ENCODE results near the gene ANKRD66. TPM values are rescaled to one million over a fixed set of nuclear protein-coding genes. Genes with fewer than 3 reads are reported as not detected.

The ANKRD66 gene
- total RNA-seq, 2 experiments from 2014 or later, result not detected

DNA sequence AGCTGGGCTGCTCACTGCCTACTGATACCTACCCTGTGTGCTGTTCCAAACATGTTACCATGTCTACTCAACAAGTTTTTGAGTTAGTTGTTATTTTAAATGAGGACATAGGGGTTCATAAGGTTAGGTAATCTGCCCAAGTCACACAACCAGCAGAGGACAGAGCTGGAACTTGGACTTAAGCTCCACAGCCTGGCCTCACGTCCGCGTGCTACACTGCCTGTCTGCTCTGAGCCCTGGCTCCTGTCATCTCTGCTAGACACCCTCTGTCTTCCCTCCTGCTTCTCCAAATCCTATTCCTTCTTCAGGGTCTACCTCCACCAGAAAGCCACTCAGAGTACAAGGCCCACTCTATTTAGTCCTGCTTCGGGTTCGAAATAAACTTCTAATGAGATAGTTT lies 18.2 kb downstream of the ANKRD66 start:
- Histone ChIP-seq H3K4me1 (ENCODE audit: insufficient read depth, low read length) (no peaks in the 10 kb centered on the region), H3K27ac (ENCODE audit: low read depth in 1 of 2, low read length in 2 of 2) (no peak overlapping the region), H3K27me3 (ENCODE audit: control insufficient read depth in 1 of 2, insufficient read depth in 2 of 2, low read length in 2 of 2) (no peaks in the 10 kb centered on the region), H3K4me3 (ENCODE audit: low read length) (no peak overlapping the region), H3K9me3 (ENCODE audit: control insufficient read depth in 1 of 2, insufficient read depth in 1 of 2, low read length in 2 of 2) (no peaks in the 10 kb centered on the region), H3K36me3 (ENCODE audit: insufficient read depth, low read length) (no peaks in the 10 kb centered on the region)
- Mint-ChIP-seq H3K36me3 (ENCODE audit: low read depth) (no peaks in the 10 kb centered on the region), H3K4me1 (ENCODE audit: low read depth) (no peaks in the 10 kb centered on the region), H3K27ac (no peak overlapping the region), H3K9me3 (no peaks in the 10 kb centered on the region), H3K27me3 (peaks cover 32% of the 10 kb centered on the region), H3K4me3 (no peak overlapping the region)
- TF ChIP-seq, protein P1, sequence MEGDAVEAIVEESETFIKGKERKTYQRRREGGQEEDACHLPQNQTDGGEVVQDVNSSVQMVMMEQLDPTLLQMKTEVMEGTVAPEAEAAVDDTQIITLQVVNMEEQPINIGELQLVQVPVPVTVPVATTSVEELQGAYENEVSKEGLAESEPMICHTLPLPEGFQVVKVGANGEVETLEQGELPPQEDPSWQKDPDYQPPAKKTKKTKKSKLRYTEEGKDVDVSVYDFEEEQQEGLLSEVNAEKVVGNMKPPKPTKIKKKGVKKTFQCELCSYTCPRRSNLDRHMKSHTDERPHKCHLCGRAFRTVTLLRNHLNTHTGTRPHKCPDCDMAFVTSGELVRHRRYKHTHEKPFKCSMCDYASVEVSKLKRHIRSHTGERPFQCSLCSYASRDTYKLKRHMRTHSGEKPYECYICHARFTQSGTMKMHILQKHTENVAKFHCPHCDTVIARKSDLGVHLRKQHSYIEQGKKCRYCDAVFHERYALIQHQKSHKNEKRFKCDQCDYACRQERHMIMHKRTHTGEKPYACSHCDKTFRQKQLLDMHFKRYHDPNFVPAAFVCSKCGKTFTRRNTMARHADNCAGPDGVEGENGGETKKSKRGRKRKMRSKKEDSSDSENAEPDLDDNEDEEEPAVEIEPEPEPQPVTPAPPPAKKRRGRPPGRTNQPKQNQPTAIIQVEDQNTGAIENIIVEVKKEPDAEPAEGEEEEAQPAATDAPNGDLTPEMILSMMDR (IDR thresholded peaks at IDR 0.05), result no peak
- CTCF ChIA-PET, result no interaction called here
- ATAC-seq (ENCODE audit: poor library complexity), result no peak
- no peak for DNase-seq
- intact Hi-C loops (cut with DNase I, micrococcal nuclease), result no loop called here
- POLR2A ChIA-PET, result no interaction called here

DNA sequence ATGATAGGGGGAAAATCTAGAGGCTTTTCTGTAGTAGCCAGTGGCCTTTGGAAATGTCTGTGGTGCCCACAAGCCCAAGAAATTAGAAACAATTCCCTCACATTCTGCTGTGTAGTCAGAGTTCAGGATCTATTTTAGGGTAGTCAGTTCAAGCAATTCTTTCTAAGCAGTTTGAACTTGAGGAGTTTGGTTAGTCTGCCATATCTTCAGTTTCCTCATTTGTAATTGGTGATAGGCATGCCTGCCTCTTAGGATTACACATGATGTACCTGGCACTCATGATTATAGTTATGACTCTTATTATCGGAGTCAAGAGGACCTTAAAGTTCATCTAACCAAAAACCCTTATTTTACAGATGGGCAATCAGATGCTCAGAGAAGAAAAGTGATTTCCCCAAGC lies 25.3 kb downstream of the ANKRD66 start:
- TF ChIP-seq, protein P1 (IDR thresholded peaks at IDR 0.05), result no peak
- H3K4me3 ChIP-seq (ENCODE audit: low read length), result no peak overlapping the region
- Mint-ChIP-seq H3K27me3 (peaks cover 14% of the 10 kb centered on the region), H3K4me1 (ENCODE audit: low read depth) (no peaks in the 10 kb centered on the region), H3K9me3 (no peaks in the 10 kb centered on the region), H3K27ac (no peak overlapping the region), H3K36me3 (ENCODE audit: low read depth) (no peaks in the 10 kb centered on the region), H3K4me3 (no peak overlapping the region)
- ChIA-PET CTCF (no interaction called here), POLR2A (no interaction called here)
- no peaks in the 10 kb centered on the region for H3K9me3 ChIP-seq (ENCODE audit: control insufficient read depth in 1 of 2, insufficient read depth in 1 of 2, low read length in 2 of 2)
- H3K36me3 ChIP-seq (ENCODE audit: insufficient read depth, low read length), result no peaks in the 10 kb centered on the region
- intact Hi-C loops (cut with DNase I, micrococcal nuclease), result no loop called here
- H3K4me1 ChIP-seq (ENCODE audit: insufficient read depth, low read length), result no peaks in the 10 kb centered on the region
- no peak for DNase-seq
- H3K27ac ChIP-seq (ENCODE audit: low read depth in 1 of 2, low read length in 2 of 2), result peak overlapping the region in 1 of 2 donors; percentile 4
- ATAC-seq (ENCODE audit: poor library complexity), result no peak
- no peaks in the 10 kb centered on the region for H3K27me3 ChIP-seq (ENCODE audit: control insufficient read depth in 1 of 2, insufficient read depth in 2 of 2, low read length in 2 of 2)

DNA sequence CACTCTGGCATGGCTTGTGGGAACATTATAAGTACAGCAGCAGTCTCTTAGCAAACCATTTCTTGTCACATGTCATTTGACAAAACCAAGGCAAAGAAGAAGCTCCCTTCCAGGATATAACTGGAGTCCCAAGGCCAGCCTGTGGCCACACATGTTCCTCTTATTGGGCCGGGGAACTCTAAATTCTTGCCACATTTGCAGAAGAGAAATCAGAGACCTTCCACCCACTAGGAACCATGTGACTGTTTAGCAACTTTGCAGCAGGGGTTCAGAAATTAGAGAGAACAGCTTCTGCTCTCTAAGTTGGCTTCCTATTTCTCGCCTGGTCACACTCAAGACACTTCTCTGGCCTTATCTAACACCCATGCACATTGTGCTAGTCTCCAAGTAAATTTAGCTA lies 26.0 kb downstream of the ANKRD66 start:
- H3K9me3 Mint-ChIP-seq, result no peaks in the 10 kb centered on the region
- no peak overlapping the region for H3K27ac Mint-ChIP-seq
- DNase-seq (peak in 3 of 14 experiments; percentile 27 to 70 (median 62)), ATAC-seq (ENCODE audit: poor library complexity) (no peak)
- H3K36me3 Mint-ChIP-seq (ENCODE audit: low read depth), result no peaks in the 10 kb centered on the region
- H3K9me3 ChIP-seq (ENCODE audit: control insufficient read depth in 1 of 2, insufficient read depth in 1 of 2, low read length in 2 of 2), result no peaks in the 10 kb centered on the region
- H3K27me3 ChIP-seq (ENCODE audit: control insufficient read depth in 1 of 2, insufficient read depth in 2 of 2, low read length in 2 of 2), result no peaks in the 10 kb centered on the region
- H3K4me1 ChIP-seq (ENCODE audit: insufficient read depth, low read length), result no peaks in the 10 kb centered on the region
- H3K4me3 Mint-ChIP-seq, result no peak overlapping the region
- TF ChIP-seq, protein P1 (IDR thresholded peaks at IDR 0.05), result no peak
- intact Hi-C loops (cut with DNase I, micrococcal nuclease), result no loop called here
- POLR2A ChIA-PET, result no interaction called here
- no peak overlapping the region for H3K4me3 ChIP-seq (ENCODE audit: low read length)
- H3K36me3 ChIP-seq (ENCODE audit: insufficient read depth, low read length), result no peaks in the 10 kb centered on the region
- CTCF ChIA-PET, result no interaction called here
- H3K27me3 Mint-ChIP-seq, result peaks cover 14% of the 10 kb centered on the region
- H3K27ac ChIP-seq (ENCODE audit: low read depth in 1 of 2, low read length in 2 of 2), result peak overlapping the region in 1 of 2 donors; percentile 4
- no peaks in the 10 kb centered on the region for H3K4me1 Mint-ChIP-seq (ENCODE audit: low read depth)

All from CD4-positive, alpha-beta T cell (primary cell).